GM12874 (cell line): ENCODE results near the gene NDST3.

Experiments
- CTCF ChIP-seq: IDR thresholded peaks from 2 replicates; pipeline ENCODE4 v1.5.1; 2011; ENCODE audit warnings: low read depth, mild to moderate bottlenecking, control low read depth, low read length, moderate library complexity; ENCODE audit not compliant: insufficient read depth

Gene NDST3

GRCh38 chr4:118180776-118181175 lies 146.5 kb downstream of the NDST3 start:
- TF ChIP-seq CTCF = no peak

GRCh38 chr4:118190903-118191302 lies 156.6 kb downstream of the NDST3 start:
- no peak for TF ChIP-seq CTCF

GRCh38 chr4:118193421-118193820 lies 159.1 kb downstream of the NDST3 start:
- TF ChIP-seq CTCF = no peak

- no peak for TF ChIP-seq CTCF
These were observed 172.3 kb downstream of the NDST3 start for GRCh38 chr4:118206627-118207026.

GRCh38 chr4:118213101-118213500 lies 178.8 kb downstream of the NDST3 start:
- TF ChIP-seq CTCF = no peak

- TF ChIP-seq CTCF = no peak
These were observed 181.5 kb downstream of the NDST3 start for GRCh38 chr4:118215826-118216225.

GRCh38 chr4:118221227-118221800 lies 187.0 kb downstream of the NDST3 start:
- no peak for TF ChIP-seq CTCF
